Renal cortical epithelial cell (primary cell): ENCODE data around the gene TMC2. TPM values are rescaled to one million over a fixed set of nuclear protein-coding genes. Genes with fewer than 3 reads are reported as not detected.
"Not testable (repeated sequence)": the region's sequence is repeated elsewhere in the genome, so short reads cannot be mapped to it uniquely, and the experiment has no call there.

Source experiments
- DNase-seq: peaks from one replicate; pipeline ENCODE4 v3.0.0-alpha.2; 2011; ENCODE audit warnings: low read depth
- total RNA-seq: library from RNA; depleted of rRNA; stranded (reverse); fragments of >200 nt; gene quantifications from 2 replicates; pipeline ENCODE4 v1.2.3, GENCODE V29; 2014

Gene TMC2
- total RNA-seq, 1 donor from 2014 or later: not detected

DNA sequence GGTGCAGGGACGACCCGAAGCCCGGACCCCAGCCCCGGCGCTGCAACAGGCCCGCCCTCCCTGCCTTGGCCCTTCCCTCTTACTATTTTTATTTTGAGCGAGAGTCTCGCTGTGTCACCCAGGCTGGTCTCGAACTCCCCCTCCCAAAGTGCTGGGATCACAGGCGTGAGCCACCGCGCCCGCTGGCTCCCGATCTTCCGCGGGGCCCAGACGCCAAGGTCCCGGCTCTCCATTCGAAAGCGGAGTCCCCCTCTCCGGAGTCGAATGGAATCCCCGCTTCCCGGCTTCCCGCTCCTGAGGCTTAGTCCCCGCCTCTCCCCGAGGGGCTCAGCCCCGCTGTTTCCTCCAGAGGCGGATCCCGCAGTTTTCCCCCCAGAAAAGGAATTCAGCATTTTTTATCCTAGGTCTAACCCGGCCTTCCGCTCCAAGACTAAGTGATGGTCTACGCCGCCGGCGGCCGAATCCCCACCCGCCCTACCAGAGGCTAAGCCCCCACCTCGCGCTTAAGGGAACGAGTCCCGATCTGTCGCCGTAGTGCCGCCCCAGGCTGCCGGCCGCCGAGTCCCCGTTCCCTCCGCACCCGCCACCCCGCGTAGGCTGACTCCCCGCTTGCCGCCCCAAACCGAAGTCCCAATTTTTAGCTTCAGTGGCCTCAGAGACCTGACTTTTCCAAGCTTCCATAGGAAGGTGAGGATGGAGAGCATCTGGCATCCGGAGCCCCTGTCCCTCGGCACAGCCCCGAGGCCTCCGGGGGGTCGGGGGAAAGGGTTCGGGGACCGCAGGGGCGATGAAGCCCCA, 11.5 kb upstream of the TMC2 start:
- DNase-seq: no peak

DNA sequence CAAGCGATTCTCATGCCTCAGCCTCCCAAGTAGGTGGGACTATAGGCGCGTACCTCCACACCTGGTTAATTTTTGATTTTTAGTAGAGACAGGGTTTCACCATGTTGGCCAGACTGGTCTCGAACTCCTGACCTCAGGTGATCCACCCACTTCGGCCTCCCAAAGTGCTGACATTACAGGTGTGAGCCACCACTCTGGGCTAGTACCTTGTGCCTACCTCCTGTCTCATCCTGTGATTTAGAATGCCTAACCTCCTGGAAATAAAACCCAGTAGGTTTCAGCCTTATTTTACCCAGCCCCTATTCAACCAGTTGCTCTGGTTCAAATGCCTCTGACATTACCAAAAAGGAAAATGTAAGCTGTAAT, 10.2 kb upstream of the TMC2 start:
- DNase-seq: not testable (repeated sequence)

DNA sequence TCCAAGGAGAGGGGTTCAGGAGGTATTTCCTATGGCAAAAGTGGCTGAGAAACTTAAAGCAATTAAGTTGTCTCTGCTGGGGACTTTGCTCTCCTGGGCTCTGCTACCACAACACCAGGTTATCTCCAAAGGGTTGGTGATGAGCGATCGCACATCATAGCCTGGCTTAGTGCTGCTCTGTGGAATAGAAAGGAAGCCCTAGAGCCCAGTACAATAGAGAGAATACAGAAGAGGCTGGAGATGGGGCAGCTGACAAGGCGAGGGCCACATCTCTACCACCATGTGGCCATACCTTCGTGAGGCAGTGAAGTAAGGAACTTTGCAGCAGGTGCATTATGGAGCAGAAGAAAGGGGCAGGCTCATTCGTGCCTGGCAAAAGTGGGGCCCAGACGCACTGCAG, 8.6 kb upstream of the TMC2 start:
- no peak for DNase-seq

DNA sequence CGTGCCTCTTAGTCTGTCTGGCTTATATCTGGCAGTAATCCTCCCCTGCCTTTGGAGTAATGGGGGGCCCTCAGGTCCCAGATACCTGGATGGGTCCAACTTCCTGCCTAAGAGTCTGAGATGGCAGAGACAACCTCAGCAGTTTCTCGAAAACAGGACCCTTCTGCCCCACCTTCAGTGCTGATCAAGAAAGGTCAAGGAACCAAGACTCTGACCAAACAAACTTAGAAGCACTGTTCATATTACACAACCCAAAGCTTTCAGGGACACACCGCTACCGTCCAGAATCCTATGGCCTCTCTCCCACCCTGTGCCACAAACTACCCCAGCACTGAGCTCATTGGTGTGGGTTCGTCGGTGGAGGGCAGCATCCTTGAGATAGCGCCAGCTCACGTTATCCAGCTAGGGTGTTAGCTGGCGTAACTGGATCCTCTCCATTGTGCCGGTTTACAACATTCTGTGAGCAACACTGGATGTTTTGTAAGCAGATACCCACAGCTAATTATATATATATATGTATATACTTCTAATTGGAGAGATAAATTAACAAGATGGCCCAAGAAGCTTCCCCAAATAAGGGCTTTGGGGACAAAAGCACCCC, 7.6 kb upstream of the TMC2 start:
- no peak for DNase-seq

DNA sequence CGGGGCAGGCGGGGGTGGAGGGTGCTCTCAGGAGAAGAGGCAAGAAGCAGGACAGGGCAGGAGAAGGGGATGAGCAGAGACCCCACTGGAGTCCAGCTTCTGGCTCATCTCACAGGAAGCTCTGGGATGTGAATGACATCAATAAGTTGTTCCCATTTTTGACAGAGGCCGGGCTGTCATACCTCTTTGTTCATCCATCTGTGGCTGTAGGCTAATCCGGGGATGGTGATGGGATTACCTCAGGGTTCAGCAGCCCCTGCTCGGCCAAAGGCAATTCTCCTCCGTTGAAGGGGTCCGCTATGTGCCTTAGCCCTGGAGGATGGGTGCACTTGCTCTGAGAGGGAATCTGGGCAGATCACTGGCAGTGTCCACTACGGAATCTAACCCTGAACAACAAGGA, 3.3 kb upstream of the TMC2 start:
- DNase-seq: no peak

DNA sequence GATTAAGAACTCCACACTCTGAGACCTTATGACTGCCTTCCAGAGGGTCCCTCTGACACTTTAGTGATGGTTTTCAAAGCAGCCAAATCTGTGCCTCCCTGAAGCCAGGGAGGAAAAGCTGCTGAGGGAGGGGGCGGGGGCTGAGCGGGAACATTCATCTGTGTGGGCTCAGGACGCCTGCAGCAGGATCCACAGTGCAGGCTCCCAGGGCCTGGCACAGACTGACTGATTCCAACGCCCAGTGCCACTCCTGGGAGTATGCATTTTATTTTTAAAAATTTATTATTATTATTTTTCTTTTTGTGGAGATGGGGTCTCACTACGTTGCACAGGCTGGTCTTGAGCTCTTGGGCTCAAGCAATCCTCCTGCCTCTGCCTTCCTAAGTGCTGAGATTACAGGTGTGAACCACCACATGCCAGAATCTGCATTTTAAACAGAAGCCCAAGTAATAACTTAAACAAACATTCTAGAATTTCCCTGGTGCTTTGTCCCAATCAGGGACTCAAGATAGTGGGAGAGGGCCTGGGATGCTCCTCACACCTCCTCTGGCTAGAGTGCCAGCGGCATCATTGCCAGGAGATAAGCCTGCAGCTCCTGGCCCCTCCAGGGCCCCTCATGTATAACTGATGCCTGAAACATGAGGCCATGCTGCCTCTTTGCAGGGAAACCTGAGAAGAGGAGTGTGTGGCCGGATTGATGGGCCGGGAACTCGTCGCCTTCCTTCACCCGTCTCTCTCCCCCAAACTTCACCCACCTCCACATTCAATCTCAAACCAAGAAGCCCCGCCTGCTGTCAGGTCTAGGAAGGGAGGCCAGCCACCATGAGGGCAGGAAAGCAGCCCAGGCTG, 438 bp upstream of the TMC2 start:
- DNase-seq: no peak

DNA sequence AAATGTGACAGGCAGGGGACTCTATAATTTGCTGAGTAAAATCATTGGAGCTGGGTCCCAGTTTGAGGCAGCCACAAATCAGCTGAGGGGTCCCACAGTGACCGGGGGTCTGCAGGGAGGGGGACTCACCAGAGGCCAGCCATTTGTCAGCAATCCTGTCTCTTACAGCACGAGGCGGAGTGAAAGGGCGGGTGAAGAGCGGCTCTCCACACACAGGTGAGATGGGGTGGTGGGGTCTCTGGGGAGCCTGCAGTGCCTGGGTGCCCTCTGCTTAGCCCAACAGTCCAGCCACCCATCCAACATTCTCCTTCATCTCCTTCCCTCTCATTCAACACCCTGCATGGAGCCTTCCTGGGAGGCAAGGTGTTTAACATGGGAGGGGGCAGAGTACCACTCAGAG, 728 bp downstream of the TMC2 start:
- DNase-seq: no peak

DNA sequence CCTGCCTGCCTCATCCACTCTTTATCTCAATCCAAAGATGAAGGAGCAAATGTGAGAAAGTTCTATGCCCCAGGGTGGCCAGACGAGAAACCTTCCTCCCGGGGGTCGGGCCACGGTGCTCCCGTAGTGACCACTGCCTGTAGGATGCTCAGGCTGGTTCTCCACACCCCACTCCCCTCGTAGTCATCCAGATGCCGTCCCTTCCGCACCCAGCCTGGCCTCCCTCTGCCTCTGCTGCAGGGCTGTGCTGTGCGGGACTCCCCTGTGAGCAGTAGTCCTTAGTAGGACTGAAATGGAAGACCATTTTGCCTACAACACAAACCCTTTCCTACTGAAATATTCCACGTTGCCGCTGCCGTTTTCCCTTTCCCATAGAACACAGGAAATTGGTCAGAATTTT, 2.0 kb downstream of the TMC2 start:
- DNase-seq: no peak

DNA sequence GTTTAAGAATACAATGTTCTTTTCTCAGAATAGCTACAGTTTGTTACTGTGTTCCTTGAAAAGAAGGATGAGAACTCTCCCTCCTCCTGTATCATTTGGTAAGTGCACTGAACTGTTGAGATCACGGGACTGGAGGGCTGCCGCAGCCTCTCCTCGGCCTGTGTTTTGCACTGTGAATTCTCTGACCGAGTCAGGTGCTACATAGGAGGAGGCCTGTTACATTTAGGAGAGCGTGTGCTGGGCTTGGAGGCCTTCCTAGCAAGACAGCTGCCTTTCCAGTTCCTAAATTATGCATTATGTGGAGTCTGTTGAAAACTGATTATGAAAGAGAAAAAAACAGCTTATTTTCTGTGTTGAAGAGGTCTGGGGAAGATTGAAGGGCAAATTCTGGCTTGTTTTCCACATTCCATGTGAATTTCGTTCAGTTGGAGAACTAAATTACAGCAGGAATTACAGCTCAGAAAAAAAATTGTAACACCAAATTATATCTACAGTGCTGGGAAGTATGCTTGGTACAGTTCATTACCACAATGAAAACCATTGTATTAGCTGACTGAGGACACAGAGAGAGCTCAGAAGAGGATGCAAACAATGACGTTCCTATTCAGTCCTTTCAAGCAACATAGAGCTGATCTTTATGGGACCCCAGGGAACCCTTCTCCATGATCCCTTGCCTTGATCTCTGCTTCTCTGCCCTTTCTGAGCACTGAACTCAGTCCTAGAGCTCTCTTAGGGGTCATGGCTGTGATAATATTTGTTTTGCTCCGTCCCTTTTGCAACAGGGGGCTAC, 2.8 kb downstream of the TMC2 start:
- DNase-seq: no peak

DNA sequence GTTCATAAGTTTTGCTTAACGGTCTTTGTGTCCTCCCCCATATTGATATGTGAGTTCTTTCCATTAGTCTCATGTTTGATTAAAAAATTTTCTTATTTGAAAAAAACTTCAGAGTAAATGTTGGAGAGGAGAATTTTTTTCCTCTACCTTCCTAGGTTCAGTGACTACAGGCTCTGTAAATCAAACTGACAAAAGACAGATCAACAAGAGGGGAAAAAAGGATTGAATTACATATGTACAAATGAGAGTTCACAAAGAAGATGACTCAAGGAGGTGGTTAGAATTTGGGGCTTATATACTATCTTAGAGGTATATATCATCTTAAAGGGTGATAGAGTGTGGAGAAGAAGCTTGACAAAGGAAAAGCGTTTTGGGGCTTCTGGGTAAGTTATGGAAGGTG, 5.6 kb downstream of the TMC2 start:
- no peak for DNase-seq

DNA sequence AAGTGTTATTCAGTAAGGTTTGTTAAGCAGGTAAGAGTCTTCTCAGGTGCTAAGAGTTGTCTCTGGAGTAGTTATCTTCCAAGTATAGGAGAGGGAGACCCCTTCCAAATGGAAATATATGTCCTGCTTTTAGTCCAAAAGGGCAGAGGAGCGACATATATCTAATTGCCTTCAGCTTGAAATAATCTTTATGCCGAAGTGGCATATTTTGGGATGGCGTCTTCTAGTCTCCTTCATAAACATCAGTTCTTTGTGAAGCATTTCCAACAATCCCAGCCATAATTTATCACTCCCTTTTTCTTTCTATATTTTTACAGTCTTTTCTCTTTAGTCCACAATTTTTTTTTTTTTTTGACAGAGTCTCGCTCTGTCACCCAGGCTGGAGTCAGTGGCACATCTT, 6.0 kb downstream of the TMC2 start:
- no peak for DNase-seq

DNA sequence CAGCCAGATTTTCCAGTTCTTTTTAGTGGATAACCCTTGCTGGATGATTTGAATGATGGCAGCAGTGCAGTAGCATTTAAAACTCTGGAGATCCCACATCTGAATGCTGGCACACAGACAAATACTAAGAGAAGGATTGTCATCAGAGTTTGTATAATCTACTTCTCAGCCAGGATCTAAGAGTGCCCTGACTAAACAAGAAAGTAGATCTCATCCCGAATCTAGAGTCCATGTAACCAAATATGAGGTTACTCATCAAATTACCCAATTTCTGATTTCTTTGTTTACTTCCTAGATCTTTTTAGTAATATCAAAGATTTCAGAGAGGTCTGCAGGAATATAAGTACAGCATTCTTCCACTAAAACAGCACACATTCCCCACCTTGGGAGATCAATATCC, 7.8 kb downstream of the TMC2 start:
- no peak for DNase-seq

DNA sequence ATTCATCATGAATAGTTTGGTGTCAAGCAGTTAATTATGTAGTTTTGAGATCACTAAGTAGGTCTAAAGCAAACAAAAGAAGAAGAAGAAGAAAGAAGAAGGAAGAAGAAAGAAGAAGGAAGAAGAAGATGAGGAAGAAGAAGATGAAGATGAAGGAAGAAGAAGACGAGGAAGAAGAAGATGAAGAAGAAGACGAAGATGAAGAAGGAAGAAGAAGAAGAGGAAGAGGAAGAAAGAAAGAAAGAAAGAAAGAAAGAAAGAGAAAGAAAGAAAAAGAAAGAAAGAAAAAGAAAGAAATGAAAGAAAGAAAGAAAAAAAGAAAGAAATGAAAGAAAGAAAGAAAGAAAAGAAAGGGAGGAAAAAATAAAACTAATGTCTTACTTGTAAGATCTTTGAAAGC, 9.2 kb downstream of the TMC2 start:
- DNase-seq: no peak

DNA sequence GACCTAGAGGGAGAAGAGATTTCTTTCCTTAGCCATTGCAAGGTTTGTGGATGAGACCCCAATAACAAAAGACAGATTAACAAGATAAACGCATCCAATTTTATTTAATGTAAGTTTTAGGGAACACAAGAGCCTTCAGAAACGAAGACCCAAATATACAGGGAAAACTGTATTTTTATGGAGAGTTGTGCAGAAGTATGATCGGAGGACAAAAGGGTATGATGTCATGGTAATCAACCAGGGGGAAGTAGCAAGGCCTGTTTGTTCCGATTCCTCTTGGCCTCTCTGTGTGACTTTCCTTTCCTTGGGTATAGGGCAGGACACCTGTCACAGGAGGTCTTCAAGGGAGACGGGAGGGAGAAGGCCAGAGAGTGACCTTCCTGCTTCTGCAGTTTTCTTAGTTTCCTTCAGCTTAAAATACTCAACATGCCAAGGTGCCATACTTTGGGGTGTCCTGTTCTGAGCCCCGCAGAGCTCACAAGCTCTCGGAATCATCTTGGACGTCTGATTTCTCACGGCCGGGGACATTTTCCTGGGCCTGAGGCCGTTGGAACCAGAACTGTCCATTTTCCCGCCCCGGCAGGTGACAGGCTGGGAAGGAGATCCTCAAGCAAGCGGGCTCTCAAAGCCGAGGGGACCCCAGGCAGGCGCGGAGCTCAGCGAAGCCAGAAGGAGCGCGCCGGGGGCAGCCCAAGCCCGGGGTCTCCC, 21.7 kb downstream of the TMC2 start:
- no peak for DNase-seq

DNA sequence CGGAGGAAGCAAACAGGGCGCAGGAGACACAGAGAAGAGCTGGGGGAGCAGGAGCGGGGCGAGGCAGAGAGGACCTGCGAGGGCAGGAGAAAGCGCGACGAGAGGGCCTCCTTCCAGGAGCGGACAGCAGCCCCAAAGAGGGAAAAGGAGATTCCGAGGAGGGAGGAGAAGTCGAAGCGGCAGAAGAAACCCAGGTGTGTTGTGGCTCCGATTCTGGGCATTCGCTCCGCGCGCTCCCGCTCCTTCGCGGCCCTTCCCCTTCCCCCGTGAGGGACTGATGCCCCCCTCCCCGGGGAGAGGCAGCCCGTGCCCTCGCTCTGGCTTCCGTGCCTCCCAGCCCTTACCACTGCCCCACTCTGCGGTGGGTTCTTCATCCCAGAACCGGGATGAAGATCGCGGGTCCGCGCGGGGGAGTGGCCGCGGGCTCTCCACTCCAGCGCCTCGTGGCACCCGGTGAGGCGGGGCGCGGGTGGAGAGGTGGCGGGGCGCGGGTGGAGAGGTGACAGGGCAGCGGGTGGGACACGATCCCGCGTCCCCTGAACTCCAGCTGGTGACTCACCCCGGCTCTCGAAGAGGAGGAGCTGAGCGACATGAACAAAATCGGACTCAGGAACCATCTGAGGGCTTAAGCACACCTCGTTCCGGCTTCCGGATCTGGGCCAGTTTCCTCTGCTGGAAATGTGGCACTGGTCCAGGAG, 22.4 kb downstream of the TMC2 start:
- no peak for DNase-seq

DNA sequence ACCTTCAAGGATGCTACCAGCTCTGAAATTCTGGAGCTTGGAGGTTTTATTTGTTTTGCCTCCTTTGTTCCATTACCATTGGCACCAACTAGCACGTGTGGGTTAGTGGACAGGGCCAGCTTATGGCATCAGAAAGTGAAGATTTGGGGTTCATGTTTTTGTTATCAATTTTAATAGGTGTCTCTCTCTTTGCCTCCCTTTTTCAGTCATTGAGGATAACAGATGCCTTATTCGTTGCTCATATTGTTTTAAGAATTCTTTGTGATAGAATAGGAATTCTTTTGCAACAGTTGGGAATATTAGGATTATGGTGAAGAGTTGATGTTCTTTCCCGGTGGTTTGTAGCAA, 22.9 kb downstream of the TMC2 start:
- DNase-seq: no peak

DNA sequence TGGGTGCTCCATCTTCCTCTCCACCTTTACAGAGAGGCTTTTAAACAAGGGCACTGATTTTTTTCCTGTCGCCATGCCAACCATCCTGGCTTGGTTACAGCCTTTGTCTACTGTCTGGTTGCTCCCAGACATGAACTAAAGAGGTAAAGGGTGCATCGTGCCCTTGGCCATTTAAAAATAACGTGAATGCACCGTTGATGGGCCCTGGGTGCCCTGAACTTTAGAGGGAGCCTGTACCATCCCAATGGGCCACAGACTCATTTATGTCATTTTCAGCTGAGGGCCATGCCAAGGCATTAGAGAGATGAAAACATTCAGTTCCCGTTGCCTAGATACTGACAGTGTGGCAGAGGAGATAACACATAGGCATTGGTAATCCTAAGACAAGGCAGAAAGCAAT, 23.3 kb downstream of the TMC2 start:
- DNase-seq: no peak

DNA sequence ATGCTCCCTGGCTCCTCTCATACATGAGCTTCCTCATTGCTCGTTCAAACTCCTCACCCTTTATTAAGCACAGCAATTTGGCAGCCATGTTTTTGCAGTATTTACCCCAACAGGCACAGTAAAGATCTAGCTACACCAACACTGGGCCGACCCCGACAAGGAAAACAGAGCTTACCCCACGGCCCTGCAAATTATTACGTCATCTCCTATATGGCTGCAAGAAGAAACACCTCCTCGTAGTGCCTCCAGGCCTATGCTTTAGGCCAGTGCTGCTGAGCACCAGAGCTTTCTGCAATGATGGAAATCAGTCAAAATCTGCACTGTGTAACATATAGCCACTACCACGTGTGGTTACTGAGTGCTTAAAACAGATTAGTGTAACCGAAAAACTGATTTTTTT, 26.7 kb downstream of the TMC2 start:
- DNase-seq: no peak

DNA sequence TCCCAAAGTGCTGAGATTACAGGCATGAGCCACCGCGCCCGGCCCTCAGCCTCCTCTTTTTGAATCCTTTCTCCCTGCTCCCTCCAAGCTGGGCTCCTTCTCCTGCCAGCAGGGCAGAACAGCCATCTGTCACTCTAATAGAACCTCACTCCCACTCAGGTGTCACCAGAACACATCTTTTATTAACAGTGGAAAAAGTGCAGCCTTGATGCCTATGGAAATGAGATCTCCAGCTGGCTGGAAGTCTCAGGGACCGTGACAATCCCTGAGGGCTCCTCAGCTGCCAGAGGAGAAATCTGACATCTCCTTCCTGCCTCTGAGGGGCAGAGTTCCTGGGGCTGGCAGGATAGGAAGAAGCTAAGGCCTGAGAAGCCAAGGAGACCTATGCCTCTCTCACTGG, 28.0 kb downstream of the TMC2 start:
- DNase-seq: no peak

DNA sequence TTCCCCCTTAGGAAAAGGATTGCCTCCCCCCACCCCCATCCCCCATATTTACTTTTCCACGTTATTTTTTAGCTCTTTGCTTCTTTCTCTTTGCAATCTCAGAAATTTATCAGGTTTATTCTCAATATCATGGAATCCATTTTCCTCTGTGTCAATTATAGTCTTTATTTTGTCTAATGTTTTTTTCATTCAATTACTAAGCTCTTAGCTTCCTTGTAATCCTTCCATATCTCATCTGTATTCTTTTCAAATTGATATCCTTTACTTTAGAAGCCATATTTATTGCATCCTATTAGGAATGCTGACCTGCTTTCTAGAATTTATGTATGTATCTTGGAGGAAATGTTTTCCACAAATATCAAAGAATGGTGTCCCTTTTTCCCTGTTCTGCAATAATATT, 39.3 kb downstream of the TMC2 start:
- no peak for DNase-seq

DNA sequence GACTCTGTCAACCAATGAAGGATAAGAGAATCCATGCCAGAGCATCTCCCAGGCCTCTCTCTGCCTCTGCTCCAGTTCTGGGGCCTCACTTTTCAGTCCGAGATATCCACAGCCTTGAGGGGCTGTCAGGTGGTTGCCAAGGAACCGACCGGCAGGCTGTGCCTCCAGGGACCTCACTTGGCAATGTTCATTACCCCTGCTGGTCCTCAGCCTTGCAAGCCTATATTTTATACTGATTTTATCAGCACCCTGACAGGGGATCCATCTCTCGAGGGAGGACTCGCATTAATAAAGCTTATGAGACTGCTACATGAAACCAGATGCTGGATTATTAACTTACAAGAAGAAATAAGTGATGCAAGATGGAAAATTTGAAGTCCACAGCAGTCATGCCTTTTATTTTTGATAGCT, 39.9 kb downstream of the TMC2 start:
- no peak for DNase-seq
